ENCODE measurements around the gene P2RY12.
A peak's percentile ranks its signal among the peaks of the same experiment; 100 is the strongest.

The P2RY12 gene

DNA sequence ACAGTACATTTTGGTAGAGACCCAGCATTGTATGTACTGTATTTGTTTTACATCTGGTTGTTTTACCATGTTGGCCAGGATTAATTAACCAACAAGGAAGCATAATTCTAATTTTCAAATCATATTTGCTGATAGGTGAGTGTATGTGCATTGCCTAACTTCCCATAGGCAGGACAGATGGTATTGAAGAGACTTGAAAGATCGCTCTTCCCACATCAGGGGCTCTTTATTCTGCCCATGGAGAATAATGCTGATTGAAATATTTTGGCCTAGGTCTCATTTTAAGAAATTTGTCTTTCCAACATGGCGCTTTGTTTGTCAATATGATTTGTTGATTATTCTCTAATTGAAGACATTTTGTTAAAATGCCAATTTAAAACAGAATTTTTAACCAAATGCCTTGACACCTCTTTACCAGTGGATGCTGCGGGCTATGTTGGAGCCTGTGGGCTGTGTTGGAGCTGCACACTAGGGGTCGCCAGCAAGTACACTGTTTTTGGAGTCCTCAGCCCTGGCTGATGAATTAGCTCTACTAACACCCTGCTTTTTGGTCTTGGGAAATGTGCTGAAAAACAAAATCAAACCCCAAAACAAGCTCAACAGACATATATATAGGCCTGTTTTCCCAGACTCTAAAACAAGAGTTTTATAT, 5.3 kb downstream of the P2RY12 start:
- no peak overlapping the region for H3K4me2 ChIP-seq (ENCODE audit: low read depth, low read length, poor library complexity, severe bottlenecking)
- H3K9me3 ChIP-seq (ENCODE audit: insufficient read depth, low read depth, low read length): no peaks in the 10 kb centered on the region
- TF ChIP-seq CTCF (conservative IDR thresholded peaks at IDR 0.05; ENCODE audit: low read length): peak; percentile 86
- no peak for TF ChIP-seq EZH2phosphoT487 (IDR thresholded peaks at IDR 0.05; ENCODE audit: borderline replicate concordance)
- peaks cover 3% of the 10 kb centered on the region for H3K4me1 ChIP-seq (ENCODE audit: insufficient read depth, low read length, poor library complexity, severe bottlenecking)
- H2AFZ ChIP-seq (ENCODE audit: low read length): no peak overlapping the region
- H3F3A ChIP-seq (ENCODE audit: low read depth): no peaks in the 10 kb centered on the region
- peaks cover 79% of the 10 kb centered on the region; the same call in 1 of the 2 replicates for H3K36me3 ChIP-seq (ENCODE audit: insufficient read depth, low read length)
- no peaks in the 10 kb centered on the region for H4K20me1 ChIP-seq (ENCODE audit: insufficient read depth, low read length, poor library complexity, severe bottlenecking)
- no peaks in the 10 kb centered on the region for H3K27me3 ChIP-seq (ENCODE audit: insufficient read depth, low read length, poor library complexity, severe bottlenecking)
- H3K4me3 ChIP-seq (ENCODE audit: low read length, poor library complexity, severe bottlenecking): no peak overlapping the region
- no peaks in the 10 kb centered on the region for H3K9me2 ChIP-seq (replicated peaks; ENCODE audit: low read depth, low read length)
- no peak overlapping the region for H3K9ac ChIP-seq (ENCODE audit: low read depth, low read length, poor library complexity, severe bottlenecking)
- no peaks in the 10 kb centered on the region for H3K79me2 ChIP-seq (ENCODE audit: insufficient read depth, low read length)

GRCh38 chr3:151377768-151378385, 6.7 kb downstream of the P2RY12 start:
- Histone ChIP-seq H4K20me1 (ENCODE audit: insufficient read depth, low read length, poor library complexity, severe bottlenecking) (no peaks in the 10 kb centered on the region), H3K4me1 (ENCODE audit: insufficient read depth, low read length, poor library complexity, severe bottlenecking) (peaks cover 2% of the 10 kb centered on the region), H3K9me3 (ENCODE audit: insufficient read depth, low read depth, low read length) (no peaks in the 10 kb centered on the region), H3F3A (ENCODE audit: low read depth) (no peaks in the 10 kb centered on the region), H3K9ac (ENCODE audit: low read depth, low read length, poor library complexity, severe bottlenecking) (no peak overlapping the region), H3K27me3 (ENCODE audit: insufficient read depth, low read length, poor library complexity, severe bottlenecking) (no peaks in the 10 kb centered on the region), H3K4me3 (ENCODE audit: low read length, poor library complexity, severe bottlenecking) (no peak overlapping the region), H3K36me3 (ENCODE audit: insufficient read depth, low read length) (peaks cover 76% of the 10 kb centered on the region; the same call in 1 of the 2 replicates), H3K79me2 (ENCODE audit: insufficient read depth, low read length) (no peaks in the 10 kb centered on the region), H3K4me2 (ENCODE audit: low read depth, low read length, poor library complexity, severe bottlenecking) (no peak overlapping the region), H2AFZ (ENCODE audit: low read length) (no peak overlapping the region), H3K9me2 (replicated peaks; ENCODE audit: low read depth, low read length) (no peaks in the 10 kb centered on the region)
- TF ChIP-seq CTCF (conservative IDR thresholded peaks at IDR 0.05; ENCODE audit: low read length): no peak
- no peak for TF ChIP-seq EZH2phosphoT487 (IDR thresholded peaks at IDR 0.05; ENCODE audit: borderline replicate concordance)

GRCh38 chr3:151372063-151372820, 12.3 kb downstream of the P2RY12 start:
- H3K27me3 ChIP-seq (ENCODE audit: insufficient read depth, low read length, poor library complexity, severe bottlenecking): no peaks in the 10 kb centered on the region
- no peaks in the 10 kb centered on the region for H3K9me2 ChIP-seq (replicated peaks; ENCODE audit: low read depth, low read length)
- H3K4me2 ChIP-seq (ENCODE audit: low read depth, low read length, poor library complexity, severe bottlenecking): no peak overlapping the region
- H3K79me2 ChIP-seq (ENCODE audit: insufficient read depth, low read length): no peaks in the 10 kb centered on the region
- no peaks in the 10 kb centered on the region for H3K9me3 ChIP-seq (ENCODE audit: insufficient read depth, low read depth, low read length)
- no peak overlapping the region for H3K9ac ChIP-seq (ENCODE audit: low read depth, low read length, poor library complexity, severe bottlenecking)
- H4K20me1 ChIP-seq (ENCODE audit: insufficient read depth, low read length, poor library complexity, severe bottlenecking): no peaks in the 10 kb centered on the region
- no peaks in the 10 kb centered on the region for H3F3A ChIP-seq (ENCODE audit: low read depth)
- H2AFZ ChIP-seq (ENCODE audit: low read length): no peak overlapping the region
- H3K36me3 ChIP-seq (ENCODE audit: insufficient read depth, low read length): peaks cover 78% of the 10 kb centered on the region; the same call in 1 of the 2 replicates
- H3K4me3 ChIP-seq (ENCODE audit: low read length, poor library complexity, severe bottlenecking): no peak overlapping the region
- no peaks in the 10 kb centered on the region for H3K4me1 ChIP-seq (ENCODE audit: insufficient read depth, low read length, poor library complexity, severe bottlenecking)
- TF ChIP-seq CTCF (conservative IDR thresholded peaks at IDR 0.05; ENCODE audit: low read length) (no peak), EZH2phosphoT487 (IDR thresholded peaks at IDR 0.05; ENCODE audit: borderline replicate concordance) (no peak)
